A673 (cell line): Measurements from ENCODE around the gene DUOXA2. TPM values are rescaled to one million over a fixed set of nuclear protein-coding genes. Genes with fewer than 3 reads are reported as not detected.

Source experiments
- BruUV-seq: library from RNA; stranded (reverse); fragments of 400-500 nt; replicated peaks from 2 replicates; lab custom pipeline; 2021; lab: Mats Ljungman, UMichigan
- CTCF ChIA-PET: fragments of 300-600 bp; sonication (Branson Sonifier 250); formaldehyde crosslinking; loops from one replicate; lab custom pipeline; 2022; ENCODE audit warnings: antibody characterized with exemption; lab: Charles Lee
- POLR2A ChIA-PET: fragments of 300-600 bp; sonication (Branson Sonifier 250); formaldehyde crosslinking; loops from one replicate; lab custom pipeline; 2022; ENCODE audit warnings: antibody characterized with exemption; ENCODE audit not compliant: low non-redundant PET; lab: Charles Lee
- DNase-seq: peaks from one replicate; pipeline ENCODE4 v3.0.0-alpha.2; 2015; ENCODE audit warnings: low spot score
- H3K27ac ChIP-seq: fragments of 200-600 bp; sonication (generic); 2 replicates; pipeline ENCODE4 v1.5.1; 2016; ENCODE audit warnings: mixed run types, low read depth, mild to moderate bottlenecking, mixed read lengths, antibody characterized with exemption, low read length; ENCODE audit not compliant: poor library complexity, severe bottlenecking
- H3K27me3 ChIP-seq: fragments of 200-600 bp; sonication (generic); replicated peaks from 2 replicates; pipeline ENCODE4 v1.6.1; 2017; ENCODE audit warnings: mixed run types, low read depth, mild to moderate bottlenecking, mixed read lengths, antibody characterized with exemption, low read length; ENCODE audit not compliant: insufficient read depth, poor library complexity
- H3K36me3 ChIP-seq: fragments of 200-600 bp; sonication (generic); 2 replicates; pipeline ENCODE4 v1.6.1; 2016; ENCODE audit warnings: mixed run types, mild to moderate bottlenecking, mixed read lengths, antibody characterized with exemption, low read length; ENCODE audit not compliant: insufficient read depth, poor library complexity, severe bottlenecking
- H3K4me1 ChIP-seq: fragments of 200-600 bp; sonication (generic); 2 replicates; pipeline ENCODE4 v1.6.1; 2017; ENCODE audit warnings: mixed run types, mild to moderate bottlenecking, mixed read lengths, antibody characterized with exemption, low read length; ENCODE audit not compliant: insufficient read depth, poor library complexity, severe bottlenecking
- H3K4me3 ChIP-seq: fragments of 200-600 bp; sonication (generic); 2 replicates; pipeline ENCODE4 v1.5.1; 2016; ENCODE audit warnings: low read depth, mixed run types, mild to moderate bottlenecking, mixed read lengths, low read length; ENCODE audit not compliant: poor library complexity, severe bottlenecking
- H3K9me3 ChIP-seq: fragments of 200-600 bp; sonication (generic); 2 replicates; pipeline ENCODE4 v1.6.1; 2016; ENCODE audit warnings: mixed run types, low read depth, mild to moderate bottlenecking, mixed read lengths, antibody characterized with exemption, low read length; ENCODE audit not compliant: poor library complexity, severe bottlenecking
- CTCF ChIP-seq: fragments of 300-800, 200-600 bp; sonication (generic); conservative IDR thresholded peaks from 2 replicates; pipeline ENCODE4 v1.5.1; 2017; ENCODE audit warnings: low read depth, mild to moderate bottlenecking, antibody characterized with exemption, low read length, moderate library complexity, mixed read lengths
- EZH2 ChIP-seq: fragments of 200-600 bp; sonication (generic); IDR thresholded peaks from 2 replicates; pipeline ENCODE4 v1.6.1; 2017; ENCODE audit warnings: borderline replicate concordance, low read depth, mild to moderate bottlenecking, mixed read lengths, antibody characterized with exemption, low read length; ENCODE audit not compliant: poor library complexity, severe bottlenecking
- intact Hi-C: fragments of 100-400 bp; cut with micrococcal nuclease; formaldehyde crosslinking; loops from one replicate; pipeline ENCODE4 v1.10.0; 2022; ENCODE audit not compliant: unreplicated experiment
- total RNA-seq: library from RNA; stranded (reverse); gene quantifications from 2 replicates; pipeline ENCODE4 v1.2.3, GENCODE V29; 2021

DUOXA2 gene
- total RNA-seq, 1 experiment from 2014 or later: not detected

- BruUV-seq: no TSS peak
- ChIA-PET CTCF (no interaction called here), POLR2A (no interaction called here)
- H3K4me1 ChIP-seq: no peaks in the 10 kb centered on the region
- H3K27me3 ChIP-seq: no peaks in the 10 kb centered on the region
- H3K27ac ChIP-seq: no peak overlapping the region
- TF ChIP-seq EZH2 (no peak), CTCF (no peak)
- no peak for DNase-seq
- H3K9me3 ChIP-seq: no peaks in the 10 kb centered on the region
- H3K4me3 ChIP-seq: no peak overlapping the region
- H3K36me3 ChIP-seq: no peaks in the 10 kb centered on the region
- intact Hi-C loops: no loop called here
These were observed 34.9 kb downstream of the DUOXA2 start for GRCh38 chr15:45149060-45149459.

GRCh38 chr15:45150481-45150880 is 36.4 kb downstream of the DUOXA2 start:
- CTCF ChIA-PET: no interaction called here
- intact Hi-C loops: no loop called here
- H3K27ac ChIP-seq: no peak overlapping the region
- POLR2A ChIA-PET: no interaction called here
- H3K4me3 ChIP-seq: no peak overlapping the region
- TF ChIP-seq CTCF (no peak), EZH2 (no peak)
- no peaks in the 10 kb centered on the region for H3K4me1 ChIP-seq
- H3K9me3 ChIP-seq: no peaks in the 10 kb centered on the region
- H3K27me3 ChIP-seq: no peaks in the 10 kb centered on the region
- H3K36me3 ChIP-seq: no peaks in the 10 kb centered on the region
- no peak for DNase-seq
- BruUV-seq: no TSS peak

- BruUV-seq: no TSS peak
These were observed 36.9 kb downstream of the DUOXA2 start for GRCh38 chr15:45150997-45151396.

More at GRCh38 chr15:45150997-45151396, 36.9 kb downstream of the DUOXA2 start:
- Histone ChIP-seq H3K27ac (no peak overlapping the region), H3K36me3 (no peaks in the 10 kb centered on the region), H3K27me3 (no peaks in the 10 kb centered on the region), H3K9me3 (no peaks in the 10 kb centered on the region), H3K4me3 (no peak overlapping the region), H3K4me1 (no peaks in the 10 kb centered on the region)
- no peak for DNase-seq
- ChIA-PET CTCF (no interaction called here), POLR2A (no interaction called here)
- intact Hi-C loops: no loop called here
- TF ChIP-seq CTCF: no peak
- TF ChIP-seq EZH2: no peak
